HT-29 (cell line): ENCODE data around the gene TECTB. TPM values are rescaled to one million over a fixed set of nuclear protein-coding genes. Genes with fewer than 3 reads are reported as not detected.

Experiments used
- DNase-seq: peaks from one replicate; pipeline ENCODE4 v3.0.0-alpha.2; 2015; ENCODE audit warnings: low spot score
- total RNA-seq: library from RNA; depleted of rRNA; stranded (reverse); fragments of >200 nt; shearing (Covaris generic); gene quantifications from 2 replicates; pipeline ENCODE4 v1.2.3, GENCODE V29; 2014

The TECTB gene
- total RNA-seq, 1 experiment from 2014 or later, result not detected

DNA sequence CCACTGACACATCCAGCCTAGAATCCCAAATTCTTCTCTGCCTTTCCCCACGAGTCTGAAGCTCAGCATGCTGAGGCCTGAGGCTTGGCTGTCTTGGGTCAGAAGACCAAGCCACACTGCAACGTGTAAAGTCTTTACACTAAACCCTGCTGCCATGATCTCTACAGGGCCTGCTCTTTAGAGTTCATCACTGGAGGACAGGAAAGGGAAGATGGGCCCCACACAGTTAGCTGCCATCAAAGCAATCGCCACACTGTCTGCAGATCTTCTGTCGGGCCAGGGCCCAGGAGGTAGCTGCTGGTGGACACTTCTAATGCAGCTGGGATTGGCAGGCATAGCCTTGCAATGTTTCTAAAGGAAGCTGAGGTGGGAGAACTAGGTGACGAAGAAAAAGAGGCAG is 8.4 kb upstream of the TECTB start:
- DNase-seq, result no peak

DNA sequence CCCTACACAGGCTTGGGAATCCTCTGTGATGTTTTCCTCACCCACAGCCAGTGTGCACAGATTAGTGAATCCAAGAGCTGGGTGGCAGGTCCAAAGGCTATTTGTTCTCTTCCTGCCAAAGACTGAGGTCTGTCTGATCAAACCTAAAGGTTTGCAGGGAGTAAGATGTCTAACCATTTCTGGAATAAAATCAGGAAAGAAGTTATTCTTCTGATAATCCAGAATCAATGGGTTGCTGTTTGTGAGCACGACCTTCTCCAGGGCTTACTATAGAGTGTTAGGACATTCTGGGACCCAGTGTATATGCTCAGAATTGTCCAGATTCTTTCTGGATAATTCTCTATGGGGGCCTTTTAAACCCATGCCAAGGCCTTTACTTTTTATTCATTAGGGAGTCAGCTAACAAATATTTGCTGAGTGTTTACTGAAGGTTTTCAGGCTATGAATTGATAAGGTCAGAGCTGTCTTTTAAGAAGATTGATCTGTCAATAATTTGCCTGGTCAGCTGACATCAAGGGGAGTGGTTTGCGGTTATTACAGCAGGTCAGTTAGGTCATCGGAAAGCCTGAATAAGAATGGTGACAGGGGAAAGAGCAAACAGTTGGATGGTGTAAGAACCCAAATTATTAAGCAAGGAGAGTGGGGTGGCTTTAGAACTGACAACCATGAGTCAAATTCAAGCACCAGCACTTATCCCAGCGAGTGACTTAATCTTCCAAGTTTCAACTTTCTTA is 7.5 kb upstream of the TECTB start:
- DNase-seq, result no peak

DNA sequence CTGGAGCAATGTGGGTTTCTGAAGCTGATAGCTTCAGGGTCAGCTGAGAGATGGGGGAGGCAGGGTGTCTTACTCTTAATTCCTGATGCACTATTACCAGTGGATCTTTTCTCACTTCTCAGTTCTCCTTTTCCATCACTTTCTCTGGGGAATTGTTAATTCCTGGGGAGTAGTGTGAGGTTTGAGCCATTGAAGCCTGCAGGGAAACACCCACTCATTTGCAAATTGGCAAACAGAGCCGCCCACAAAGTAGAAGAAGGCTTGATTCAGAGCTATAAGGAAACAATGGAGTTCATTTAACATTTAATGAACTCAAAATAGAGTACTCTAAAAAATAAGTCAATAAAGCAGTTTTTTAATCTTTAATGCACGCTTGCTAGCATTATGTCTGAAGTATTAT is 4.3 kb upstream of the TECTB start:
- no peak for DNase-seq

GRCh38 chr10:112279433-112279832 is 3.8 kb upstream of the TECTB start:
- DNase-seq, result no peak

DNA sequence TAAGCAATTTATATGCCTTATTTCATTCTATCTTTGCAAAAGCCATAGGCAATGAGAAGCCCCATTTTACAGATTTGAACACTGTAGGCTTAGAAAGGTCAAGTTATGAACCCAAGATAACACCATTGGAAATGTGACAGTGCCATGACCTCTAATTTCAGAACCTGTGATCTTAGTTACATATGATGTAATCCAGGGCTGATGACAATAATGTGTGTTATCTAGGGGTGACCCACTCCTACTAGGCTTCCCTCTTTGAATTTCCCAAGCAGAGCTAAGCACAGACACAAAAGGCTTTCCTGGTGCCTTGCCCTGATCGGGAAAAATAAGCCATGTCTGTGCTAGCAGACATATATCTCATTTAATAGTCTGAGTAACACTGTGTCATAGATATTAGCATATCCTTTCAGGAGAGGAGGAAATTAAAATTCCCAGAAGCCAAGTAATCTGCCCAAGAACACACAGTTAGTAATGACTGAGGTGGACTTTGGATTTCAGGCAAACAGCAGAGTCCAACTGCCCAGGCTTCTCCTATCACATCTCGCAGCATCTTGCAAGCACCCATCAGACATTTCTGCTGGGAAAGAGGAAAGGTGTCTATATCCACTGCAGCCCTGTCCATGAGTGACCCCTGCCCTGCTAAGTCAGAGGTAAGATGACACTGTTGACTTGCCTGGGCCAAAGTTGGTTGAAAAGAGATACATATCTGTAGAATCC is 2.8 kb upstream of the TECTB start:
- no peak for DNase-seq

GRCh38 chr10:112282086-112282485 is 1.1 kb upstream of the TECTB start:
- no peak for DNase-seq

- no peak for DNase-seq
Measured at GRCh38 chr10:112286837-112287818, 3.9 kb downstream of the TECTB start.

- DNase-seq, result no peak
Measured at GRCh38 chr10:112287844-112288243, 4.6 kb downstream of the TECTB start.

DNA sequence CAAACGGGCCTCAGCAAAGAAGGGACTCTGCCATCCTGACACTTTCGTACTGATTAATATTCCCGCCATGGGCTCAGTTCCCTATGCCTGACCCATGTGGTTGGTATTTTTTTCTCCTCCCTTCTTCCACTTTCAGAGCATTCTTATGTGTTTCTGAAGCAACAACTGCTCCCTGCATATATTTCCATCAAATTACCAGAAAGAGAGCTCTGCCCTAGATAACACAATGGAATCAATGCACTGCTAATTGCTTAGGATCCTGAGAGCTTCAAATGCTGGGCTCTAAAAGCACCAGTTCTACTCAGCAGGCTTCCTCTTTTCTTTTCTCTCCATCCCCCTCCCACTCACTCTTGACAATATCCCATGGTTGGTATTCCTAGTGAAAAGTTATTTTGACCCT is 5.3 kb downstream of the TECTB start:
- DNase-seq, result no peak

DNA sequence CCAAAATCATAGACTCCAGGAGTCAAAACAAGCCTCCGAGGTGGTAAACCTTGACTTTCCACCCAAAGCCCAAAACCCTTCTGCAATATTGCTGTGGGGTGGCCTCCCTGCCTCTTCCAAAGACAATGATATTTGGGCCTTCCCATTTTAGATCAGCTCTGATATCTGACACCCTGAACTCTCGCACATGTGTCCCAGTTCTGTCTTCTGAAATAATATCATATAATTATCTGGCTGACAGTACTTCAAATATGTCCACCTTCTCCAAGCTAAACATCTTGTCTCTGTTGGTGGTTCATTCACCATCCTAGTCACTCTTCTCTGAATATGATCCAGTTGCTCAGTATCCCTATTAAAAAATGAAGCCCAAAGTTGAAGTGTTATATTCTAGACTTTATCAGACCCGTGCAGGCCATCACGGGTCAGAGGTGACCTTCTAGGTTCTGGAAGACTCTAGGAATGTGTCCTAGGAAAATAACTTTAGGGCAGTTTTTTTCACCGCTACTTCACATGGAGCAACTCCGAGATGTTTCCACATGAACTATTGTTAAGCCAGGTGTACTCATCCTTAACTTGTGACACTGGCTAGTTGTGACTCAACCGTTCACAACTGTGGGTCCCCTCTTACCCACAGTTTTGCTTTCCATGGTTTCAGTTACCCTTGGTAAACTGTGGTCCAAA is 6.3 kb downstream of the TECTB start:
- no peak for DNase-seq

- no peak for DNase-seq
Measured at GRCh38 chr10:112290054-112290373, 6.8 kb downstream of the TECTB start.

GRCh38 chr10:112294169-112294568 is 11.0 kb downstream of the TECTB start:
- DNase-seq, result no peak

GRCh38 chr10:112295853-112296830 is 12.9 kb downstream of the TECTB start:
- DNase-seq, result no peak

GRCh38 chr10:112296908-112297331 is 13.7 kb downstream of the TECTB start:
- DNase-seq, result no peak

GRCh38 chr10:112298581-112298980 is 15.4 kb downstream of the TECTB start:
- no peak for DNase-seq

- no peak for DNase-seq
Measured at GRCh38 chr10:112299456-112299855, 16.3 kb downstream of the TECTB start.

DNA sequence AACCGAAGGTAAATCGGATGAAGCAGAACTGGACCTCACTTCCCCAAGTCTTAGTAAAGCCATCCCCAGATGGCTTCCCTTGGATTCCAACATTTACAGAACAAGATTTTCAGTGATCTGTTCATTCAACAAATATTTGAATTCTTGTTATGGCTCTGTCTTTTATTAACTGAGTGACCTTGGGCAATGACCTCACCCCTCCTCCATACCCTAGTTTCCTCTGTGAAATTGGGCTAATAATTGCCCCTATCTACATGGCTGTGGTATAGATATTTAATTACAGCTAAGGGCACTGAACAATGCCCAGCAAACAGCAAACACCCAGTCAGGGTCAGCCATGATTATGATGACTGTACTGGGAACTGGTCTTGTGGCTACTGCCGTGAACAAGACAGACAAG is 19.1 kb downstream of the TECTB start:
- no peak for DNase-seq

- DNase-seq, result no peak
Measured at GRCh38 chr10:112303528-112303927, 20.3 kb downstream of the TECTB start.

DNA sequence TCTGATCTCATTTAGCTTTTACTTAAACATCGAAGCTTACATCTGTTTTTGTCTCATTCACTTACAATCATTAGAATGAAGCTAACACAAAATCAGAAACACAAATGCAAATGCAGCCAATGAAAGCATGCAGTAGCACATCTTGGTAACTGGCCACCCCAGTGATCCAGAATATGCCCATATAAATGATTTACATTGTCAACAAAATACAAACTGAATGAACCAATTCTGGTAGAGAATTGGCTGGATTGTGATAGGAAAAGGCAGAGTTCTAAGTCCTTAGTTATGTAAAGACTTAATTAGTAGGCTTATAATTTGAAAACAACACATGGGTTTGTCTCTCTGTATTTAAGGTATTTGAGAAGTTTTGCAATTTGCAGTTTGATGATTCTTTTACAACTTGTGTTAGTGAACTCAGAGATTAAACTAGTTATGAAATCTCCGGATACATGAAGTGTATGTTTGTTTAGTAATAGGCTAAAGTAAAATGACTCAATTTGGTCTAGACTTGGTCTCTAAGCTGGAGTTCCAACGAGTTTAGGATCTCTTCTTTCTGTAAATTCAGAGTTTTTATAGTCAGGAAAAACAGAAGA is 21.2 kb downstream of the TECTB start:
- no peak for DNase-seq
